HG03139 (cell line): ENCODE measurements around the gene TSPAN1.

Experiments used
- ATAC-seq: cut with Tn5 transposase; IDR thresholded peaks from one replicate; pipeline ENCODE4 v1.9.1; 2021; ENCODE audit not compliant: unreplicated experiment

TSPAN1 gene

DNA sequence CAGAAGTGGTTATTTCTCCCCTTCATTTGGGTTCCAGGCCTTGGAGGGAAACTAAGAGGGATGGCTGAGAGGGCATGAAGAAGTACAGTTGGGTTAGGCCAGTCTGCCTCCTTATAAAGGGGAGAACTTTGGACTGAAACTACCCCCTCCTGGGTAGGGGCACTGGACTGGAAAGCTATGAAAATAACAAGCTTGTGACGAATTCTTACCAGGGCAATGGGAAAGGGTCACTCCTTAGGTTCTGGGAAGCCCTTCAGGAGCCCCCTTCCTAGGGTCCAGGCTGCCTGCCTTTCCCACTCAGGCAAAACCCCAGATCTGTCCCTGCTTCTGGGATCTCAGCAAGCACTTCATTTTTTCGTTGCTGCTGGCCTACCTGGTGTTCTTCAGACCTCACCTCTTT lies 11.2 kb downstream of the TSPAN1 start:
- ATAC-seq, result no peak

DNA sequence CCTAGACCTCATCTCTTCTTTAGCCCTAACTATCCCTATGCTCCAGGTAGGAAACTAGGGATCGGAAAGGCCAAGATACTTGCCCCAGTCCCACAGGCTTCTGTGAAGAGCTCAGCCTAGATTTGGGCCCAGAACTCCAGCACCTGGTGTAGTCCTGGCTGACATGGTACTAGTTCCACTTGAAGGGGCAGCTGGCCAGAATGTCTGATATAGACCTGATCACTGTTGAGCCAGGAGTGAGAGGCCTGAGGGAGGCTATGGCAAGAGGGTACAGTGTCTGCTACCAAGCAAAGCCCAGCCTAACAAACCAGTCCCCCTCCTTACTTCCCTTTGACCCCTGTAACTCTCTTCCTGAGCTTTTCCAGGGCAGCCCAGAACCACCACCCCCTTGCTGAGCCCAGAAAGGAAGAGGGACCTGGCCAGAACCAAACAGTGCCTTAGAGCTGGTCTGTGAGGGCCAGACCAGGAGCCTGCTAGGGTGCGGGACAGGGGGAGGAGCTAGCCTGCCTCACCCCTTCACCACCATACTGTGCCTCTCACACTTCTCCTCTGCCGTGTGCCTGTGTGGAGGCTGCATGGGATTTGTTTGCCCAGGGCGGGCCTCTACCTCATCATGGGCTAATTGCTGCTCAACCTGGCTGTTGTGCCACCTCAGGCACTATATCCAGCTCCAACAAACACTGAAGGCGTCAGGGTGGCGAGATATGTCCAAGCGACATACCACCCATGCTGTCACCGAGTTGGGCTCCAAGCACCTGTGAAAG lies 12.4 kb downstream of the TSPAN1 start:
- no peak for ATAC-seq

DNA sequence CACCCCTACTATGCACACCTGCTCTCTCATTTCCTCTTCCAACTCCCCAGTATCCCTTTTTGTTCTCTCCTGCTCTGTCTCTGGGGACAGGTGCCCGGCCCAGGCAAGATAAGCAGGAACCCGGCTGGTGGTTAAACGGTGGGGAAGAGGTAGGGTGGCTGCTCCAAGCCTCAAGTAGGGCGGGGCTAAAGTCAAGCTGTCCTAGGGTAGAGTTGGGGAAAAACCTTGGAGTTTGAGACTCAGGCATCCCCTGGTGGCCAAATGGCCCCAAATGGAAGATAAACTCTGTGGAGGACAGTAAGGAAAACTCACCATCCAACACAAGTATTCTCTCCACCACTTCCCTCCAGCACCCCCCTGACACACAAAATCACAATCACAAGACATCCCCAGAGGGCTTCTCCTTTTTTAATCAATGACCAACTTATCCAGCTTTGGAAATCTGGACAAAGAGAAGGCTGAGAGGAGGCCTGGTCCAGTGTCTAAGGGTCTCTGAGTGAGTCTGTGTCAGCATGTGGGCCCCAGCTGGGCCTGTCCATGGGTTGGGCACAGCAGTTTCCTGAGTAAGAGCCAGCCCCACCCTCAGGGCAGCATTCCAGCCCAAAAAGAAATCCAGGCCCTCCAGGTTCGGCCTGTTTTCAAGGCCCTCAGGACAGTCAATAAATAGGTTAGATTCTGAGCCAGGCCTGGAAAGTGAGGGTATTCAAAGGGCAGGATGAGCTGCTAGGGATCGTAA lies 13.6 kb downstream of the TSPAN1 start:
- no peak for ATAC-seq

DNA sequence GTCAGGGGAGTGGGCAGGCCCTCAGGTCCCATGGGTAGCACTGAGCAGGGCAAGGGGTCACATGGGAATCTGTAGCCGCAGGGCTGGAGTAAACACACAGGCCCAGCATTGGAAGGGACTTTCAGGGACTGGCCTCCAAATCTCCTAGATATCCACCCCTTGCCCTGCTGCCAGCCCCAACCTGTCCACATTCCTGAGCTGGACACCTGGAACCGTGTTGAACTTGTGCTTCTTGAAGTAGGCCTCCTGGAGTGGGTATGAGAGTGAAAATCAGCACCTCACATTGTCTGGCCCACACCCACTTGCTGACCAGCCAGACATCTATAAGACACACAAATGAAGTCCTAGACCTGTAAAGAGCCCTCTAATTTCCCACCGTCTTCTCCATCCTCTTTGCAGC lies 15.7 kb downstream of the TSPAN1 start:
- ATAC-seq, result no peak

- no peak for ATAC-seq
Observed at GRCh38 chr1:46191033-46191701, 16.3 kb downstream of the TSPAN1 start.

DNA sequence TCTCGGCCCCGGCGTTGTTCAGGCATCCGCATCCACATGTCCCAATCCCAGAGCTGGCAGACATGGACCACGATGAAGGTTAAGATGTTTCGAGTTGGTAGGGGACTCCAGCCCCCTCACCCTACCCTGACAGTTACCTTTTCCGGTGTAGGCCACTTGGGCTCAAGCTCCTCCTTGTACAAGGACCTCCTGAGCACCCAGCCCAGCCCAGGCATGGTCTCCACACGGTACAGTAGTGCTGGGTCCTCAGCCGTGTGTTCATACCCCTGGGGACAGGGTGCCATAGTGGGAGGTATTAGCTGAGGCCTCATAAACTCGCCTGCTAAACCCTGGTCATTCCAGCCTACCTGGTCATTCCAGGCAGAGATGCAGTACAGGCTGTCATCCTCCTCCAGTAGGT lies 17.3 kb downstream of the TSPAN1 start:
- ATAC-seq, result no peak

DNA sequence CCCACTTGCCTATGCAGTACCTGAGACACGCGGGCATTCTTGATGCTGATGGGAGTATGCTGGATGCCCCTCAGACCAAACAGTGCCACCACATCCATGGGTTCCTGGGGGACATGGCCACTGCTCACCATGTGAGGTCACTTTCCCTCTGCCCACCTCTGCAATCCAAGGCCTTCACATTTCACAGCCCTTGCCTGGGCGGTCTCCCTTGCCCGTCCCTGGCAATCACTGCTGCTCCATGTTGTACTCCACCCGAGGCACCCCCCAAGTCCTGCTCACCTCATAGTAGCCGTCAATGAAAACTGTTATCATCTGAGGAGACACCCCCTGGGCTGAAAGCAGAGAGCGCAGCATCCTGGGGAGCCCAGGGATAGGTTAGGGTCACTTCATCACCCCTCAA lies 18.4 kb downstream of the TSPAN1 start:
- ATAC-seq, result no peak

DNA sequence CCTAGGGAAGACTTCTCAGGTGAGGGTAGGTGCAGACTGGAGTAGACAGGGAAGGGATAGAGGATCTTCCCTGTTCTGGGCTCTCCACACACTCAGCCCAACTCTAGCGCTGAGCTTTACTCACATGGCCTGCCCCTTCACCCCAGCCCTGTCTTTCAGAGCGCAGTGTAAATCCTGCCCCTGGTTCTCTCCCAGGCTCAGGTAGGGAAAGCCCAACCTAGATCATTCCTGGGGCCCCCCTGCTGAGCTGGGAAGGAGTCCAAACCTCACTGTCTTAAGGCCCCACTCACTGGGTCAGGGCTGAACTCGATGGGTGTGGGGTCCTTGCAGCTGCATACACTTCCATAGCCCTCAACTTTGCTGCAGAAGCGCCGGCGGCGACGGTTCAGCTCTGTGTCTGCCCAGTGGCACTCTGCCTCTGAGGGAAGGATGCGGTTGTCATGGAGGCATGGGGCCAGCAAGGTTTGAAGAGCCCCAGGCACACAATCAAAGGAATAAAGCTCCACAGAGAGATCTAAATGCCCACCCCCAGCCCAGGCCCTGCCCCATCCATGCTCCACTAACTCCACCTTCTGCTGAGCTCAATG lies 19.2 kb downstream of the TSPAN1 start:
- no peak for ATAC-seq

GRCh38 chr1:46194641-46195193 lies 19.8 kb downstream of the TSPAN1 start:
- no peak for ATAC-seq

- no peak for ATAC-seq
Observed at GRCh38 chr1:46196609-46197008, 21.7 kb downstream of the TSPAN1 start.

DNA sequence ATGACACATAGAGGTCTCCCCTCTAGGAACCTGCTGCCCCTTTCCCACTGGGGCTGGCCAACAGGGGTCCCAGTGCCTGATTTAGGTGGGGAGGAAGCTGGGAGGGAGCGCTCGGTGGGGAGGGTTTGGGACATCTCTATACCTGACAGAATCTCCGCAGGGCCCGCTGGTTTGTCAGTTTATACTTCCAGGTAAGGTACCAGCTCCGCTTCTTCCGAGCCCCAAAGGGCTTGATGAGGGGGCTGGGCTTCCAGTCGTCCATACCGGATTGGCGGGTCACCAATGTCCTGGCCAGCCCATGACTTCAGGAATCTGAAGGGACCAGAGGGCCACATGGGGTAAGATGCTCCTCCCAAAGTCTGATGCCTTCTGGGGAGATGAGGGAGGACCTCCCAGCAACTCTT lies 22.7 kb downstream of the TSPAN1 start:
- no peak for ATAC-seq

- ATAC-seq, result peak; percentile 78
Observed at GRCh38 chr1:46197964-46198811, 23.3 kb downstream of the TSPAN1 start, which contains the start of gene POMGNT1. Gene POMGNT1, minus strand, starts transcription at chr1:46198434. Its CDS starts 613 bp downstream, at chr1:46197821.

DNA sequence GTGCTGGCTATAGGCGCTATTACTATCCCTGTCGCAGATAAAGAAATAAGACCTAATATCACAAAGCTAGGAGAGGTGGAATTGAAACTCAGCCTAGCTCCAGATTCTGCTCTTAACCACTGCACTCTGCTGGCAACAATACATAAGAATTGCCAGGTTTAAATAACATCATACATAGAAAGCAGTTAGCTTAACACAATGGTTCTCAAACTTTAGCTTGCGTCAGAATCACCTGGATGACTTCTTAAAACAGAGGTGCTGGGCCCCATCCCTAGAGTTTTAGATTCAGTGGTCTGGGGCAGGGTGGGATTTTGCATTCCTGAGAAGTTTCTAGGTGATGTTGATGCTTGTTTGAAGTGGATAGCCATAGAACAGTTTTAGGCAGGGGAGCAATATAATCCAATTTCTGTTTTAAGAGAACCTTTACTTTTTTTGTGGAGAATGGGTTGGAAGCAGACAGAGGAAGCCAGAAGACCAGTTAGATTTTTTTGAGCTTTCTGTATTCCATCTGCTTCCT lies 24.4 kb downstream of the TSPAN1 start:
- ATAC-seq, result no peak

DNA sequence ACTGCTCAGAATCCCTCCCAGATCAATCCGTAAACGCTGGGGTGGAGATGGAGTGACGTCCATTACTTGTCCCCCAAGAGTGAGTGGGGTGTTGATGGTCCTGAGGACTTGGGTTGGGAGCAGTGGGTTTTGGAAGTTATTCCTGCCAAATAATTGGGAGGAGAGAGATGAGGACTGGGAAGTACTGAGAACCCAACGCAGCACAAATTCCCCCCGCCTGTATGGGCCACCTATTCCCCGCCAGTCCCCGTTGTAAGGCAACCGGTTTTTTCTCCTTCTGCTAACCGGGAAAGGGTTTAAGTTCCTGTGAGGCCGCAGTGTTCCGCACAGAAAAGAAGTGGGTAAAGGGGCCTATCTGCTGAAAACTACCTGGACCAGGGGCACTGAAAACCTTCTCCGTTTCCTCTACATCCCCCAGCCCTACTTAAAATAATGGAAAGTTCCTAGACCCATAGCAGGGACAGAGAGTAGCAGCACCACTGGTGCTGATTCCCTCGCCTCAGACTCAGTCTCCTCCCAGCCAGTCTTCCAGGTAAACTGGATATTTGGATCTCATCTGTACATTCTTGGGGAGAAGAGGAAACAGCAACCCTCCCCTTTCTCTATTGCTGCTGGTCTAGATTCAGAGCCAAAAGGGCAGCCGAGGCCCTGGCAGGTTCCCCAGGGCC lies 29.0 kb downstream of the TSPAN1 start:
- no peak for ATAC-seq

- ATAC-seq, result no peak
Observed at GRCh38 chr1:46204406-46204742, 29.5 kb downstream of the TSPAN1 start.

DNA sequence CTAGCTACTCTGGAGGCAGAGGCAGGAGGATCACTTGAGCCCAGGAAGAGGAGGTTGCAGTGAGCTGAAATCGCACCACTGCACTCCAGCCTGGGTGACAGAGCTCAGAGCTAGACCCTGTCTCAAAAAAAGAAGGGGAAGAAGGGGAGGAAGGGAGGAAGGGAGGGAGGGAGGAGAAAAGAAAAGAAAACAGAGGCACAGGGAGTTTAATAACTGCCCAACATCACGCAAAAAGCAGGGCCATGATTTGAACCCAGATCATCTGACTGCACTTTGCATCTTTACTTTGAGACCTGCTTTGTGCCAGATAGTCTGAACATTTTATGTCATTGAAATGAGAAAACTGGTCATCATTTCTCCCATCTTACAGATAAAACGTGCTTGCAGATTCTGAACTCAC lies 30.3 kb downstream of the TSPAN1 start:
- ATAC-seq, result no peak

DNA sequence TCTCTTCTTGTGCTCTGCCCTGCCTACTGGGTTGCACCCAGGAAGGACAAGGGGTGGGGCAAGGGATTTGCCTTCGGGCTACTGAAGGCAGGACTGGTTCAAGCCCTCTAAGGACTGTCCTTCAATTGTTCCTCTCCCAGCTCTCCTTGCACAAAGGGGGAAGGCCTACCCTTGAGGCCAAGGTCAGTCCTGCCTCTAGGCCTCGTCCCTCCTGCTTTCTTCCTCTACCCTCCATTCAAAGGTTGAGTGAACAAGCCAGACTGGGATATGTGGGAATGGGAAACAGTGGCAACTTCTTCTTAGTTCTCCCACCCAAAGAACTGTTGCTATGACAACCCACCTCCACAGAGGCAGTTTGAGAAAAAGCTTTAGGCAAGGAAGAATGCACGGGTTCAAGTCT lies 30.9 kb downstream of the TSPAN1 start:
- no peak for ATAC-seq

DNA sequence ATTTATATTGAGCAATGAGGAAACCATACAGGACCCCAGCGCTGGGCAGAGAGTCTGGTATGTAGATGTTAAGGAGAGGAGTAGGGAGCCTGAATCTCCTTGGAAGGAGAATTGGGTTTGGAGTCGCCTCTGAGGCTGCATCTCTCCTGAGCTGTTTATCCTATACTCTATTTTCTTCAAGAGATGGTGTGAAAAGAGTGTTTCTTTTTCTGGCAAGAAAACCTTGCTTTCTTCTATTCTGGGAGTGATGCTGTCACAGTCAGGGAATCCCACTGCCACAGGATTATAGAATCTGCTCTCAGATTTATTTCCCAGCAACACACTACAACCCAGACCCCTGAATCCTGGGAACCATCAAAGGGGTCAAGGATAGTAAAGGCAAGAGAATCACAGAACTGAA lies 31.5 kb downstream of the TSPAN1 start:
- no peak for ATAC-seq

DNA sequence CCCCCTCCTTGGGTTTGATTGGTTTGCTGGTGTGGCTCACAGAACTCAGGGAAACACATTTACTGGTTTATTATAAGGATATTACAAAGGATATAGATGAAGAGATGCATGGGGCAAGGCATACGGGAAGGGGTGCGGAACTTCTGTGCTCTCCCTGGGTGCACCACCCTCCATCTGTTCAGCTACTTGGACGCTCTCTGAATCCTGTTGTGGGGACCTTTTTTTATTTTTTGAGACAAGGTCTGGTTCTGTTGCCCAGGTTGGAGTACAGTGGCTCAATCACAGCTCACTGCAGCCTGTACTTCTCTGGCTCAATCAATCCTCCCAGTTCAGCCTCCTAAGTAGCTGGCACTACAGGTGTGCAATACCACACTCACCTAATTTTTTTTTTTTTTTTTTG lies 35.7 kb downstream of the TSPAN1 start:
- ATAC-seq, result no peak

DNA sequence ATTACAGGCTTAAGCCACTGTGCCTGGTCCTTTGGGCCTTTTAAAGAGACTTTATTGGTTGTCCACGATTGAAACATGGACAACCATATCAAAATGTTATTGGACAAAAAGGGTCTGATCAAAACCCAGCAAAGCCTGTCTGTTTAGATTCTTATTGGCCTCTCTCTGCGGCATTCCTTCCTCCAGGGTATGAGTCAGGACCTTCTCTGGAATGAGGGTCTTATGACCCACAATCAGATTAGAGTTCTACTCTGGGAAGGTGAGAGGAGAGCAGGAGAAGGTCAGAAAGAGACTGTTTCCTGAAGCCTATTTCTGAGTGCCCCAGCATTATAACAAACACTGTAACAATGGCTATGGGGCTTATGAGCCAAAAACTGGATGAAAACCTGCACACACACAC lies 36.2 kb downstream of the TSPAN1 start:
- ATAC-seq, result no peak
